GM19467 (cell line): Measurements from ENCODE around the gene TMEM178B.
"Not testable (repeated sequence)": the region's sequence is repeated elsewhere in the genome, so short reads cannot be mapped to it uniquely, and the experiment has no call there.

Experiments
- ATAC-seq: cut with Tn5 transposase; IDR thresholded peaks from one replicate; pipeline ENCODE4 v1.9.1; 2021; ENCODE audit warnings: mild to moderate bottlenecking, moderate library complexity; ENCODE audit not compliant: unreplicated experiment

Gene TMEM178B

DNA sequence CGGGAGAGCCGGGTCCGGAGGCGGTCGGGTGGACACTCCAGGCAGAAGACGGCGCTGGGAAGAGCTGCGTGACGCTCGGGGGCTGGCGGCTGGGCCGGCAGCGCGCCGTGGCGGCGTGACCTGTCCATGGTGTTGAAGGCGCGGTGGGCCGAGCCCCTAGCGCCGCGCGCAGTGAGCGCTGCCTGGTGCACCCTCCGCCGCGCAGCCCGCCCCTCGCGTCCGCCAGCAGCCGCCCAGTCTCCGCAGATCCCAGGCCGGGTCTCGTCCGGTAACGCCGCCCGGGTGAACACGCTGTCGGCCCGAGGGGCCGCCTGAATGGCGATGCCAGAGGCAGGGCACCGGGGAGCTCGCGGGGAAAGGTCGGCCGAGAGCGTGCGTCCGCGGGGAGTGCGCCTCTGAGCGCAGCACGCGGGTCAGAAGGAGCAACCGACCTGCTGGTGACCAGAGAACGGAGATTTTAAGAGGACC is 657 bp upstream of the TMEM178B start:
- no peak for ATAC-seq

DNA sequence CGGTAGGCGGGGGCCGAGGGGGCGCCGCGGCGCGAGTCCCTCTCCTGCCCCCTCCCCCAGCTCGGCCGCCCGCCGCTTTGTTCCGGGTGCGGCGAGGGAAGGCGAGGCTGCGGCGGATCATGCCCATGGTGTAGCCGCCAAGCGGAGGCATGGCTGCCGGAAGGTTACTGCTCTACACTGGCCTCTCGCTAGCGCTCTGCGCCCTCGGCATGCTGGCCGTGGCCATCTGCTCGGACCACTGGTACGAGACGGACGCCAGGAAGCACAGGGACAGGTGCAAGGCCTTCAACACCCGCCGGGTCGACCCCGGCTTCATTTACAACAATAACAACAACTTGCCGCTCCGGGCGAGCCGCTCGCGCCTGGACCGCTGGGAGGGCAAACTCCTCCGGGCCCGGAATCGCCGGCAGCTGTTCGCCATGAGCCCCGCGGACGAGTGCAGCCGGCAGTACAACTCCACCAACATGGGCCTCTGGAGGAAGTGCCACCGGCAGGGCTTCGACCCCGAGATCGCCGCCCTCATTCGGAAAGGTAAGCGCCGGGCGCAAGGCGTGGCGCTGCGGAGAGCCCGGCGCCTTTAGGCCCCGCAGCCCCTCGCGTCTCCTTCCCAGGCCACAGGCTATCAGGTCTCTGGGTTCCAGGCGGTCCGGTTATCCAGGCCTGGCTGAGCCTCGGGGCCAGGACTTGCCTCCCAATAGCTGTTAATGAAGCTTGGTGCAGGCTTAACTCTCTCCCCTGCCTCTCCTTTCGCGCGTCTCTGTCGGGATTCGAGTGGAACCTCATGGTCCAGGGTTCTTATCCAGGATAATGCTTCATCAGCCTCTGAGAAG is 513 bp downstream of the TMEM178B start:
- ATAC-seq: no peak

- ATAC-seq: no peak
These were observed 1.1 kb downstream of the TMEM178B start for GRCh38 chr7:141074997-141075396.

DNA sequence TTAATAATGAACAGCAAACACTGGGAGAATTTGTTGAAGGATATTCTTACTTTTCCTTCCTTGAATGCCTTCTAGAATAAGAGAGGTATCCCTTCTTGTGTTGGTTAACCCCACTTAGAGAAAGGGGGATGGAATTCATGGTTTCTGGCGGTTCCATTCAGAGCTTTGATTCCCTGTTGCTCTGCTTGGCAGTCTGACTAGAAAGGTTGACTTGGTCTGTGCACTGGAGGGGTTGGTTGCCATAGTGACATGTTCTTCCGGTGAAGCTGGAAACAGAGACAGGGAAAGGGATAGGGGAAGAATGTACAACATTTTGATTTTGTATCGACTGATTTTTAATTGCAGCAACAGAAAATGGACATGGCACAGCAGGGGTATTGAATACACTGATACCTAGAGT is 2.5 kb downstream of the TMEM178B start:
- ATAC-seq: no peak

DNA sequence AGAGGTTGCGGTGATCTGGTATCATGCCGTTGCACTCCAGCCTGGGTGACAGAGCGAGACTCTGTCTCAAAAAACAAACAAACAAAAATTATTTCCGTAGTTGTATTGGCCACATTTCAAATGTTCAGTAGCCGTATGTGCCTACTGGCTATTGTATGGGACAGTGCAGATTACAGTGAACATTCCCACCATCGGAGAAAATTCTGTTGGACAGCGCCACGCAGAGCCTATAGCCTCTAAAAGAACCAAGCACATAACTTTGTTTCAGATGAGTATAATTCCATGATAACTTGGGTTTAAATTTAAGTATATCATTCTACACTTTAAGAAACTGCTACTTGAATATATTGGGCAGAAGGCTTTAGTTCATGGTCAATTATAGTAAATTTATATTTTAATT is 5.4 kb downstream of the TMEM178B start:
- no peak for ATAC-seq

GRCh38 chr7:141089490-141089889 is 15.6 kb downstream of the TMEM178B start:
- ATAC-seq: not testable (repeated sequence)

- ATAC-seq: no peak
These were observed 20.6 kb downstream of the TMEM178B start for GRCh38 chr7:141094336-141095070.

DNA sequence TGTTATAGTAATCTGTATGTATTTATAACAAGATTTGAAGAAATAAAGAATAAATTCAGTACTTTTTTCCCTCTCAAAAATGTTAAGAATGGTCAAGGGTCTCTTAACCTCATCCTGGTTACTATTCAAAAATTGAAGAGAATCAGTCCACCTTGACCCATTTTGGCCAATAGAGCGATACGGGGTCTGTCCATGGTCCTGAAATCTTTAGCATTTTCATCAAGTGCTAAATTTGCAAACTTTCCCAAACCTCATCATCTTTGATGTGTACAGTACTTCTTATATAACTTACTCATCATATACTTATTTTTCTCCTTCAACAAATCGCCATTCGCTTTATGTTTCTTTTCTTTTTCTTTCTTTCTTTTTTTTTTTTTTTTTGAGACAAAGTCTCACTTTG is 23.6 kb downstream of the TMEM178B start:
- no peak for ATAC-seq

DNA sequence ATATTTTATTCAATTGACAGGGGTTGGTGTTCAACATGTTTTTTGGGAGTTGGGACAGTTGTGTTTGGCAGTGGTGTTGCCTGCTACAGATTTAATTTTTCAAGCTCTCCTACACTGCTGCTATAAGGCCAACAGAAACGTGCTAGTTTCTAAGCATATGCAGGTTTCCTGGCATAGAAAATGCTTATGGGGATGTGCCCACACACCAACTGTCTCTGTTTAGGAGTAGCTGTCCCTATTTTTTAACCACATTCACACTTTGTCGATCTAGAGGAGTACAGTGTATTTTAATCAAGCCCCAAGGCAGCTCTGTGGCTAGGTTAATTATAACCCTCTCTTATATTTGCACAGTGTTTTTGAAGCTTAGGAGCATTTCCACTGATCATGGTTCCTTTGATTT is 28.6 kb downstream of the TMEM178B start:
- ATAC-seq: no peak

DNA sequence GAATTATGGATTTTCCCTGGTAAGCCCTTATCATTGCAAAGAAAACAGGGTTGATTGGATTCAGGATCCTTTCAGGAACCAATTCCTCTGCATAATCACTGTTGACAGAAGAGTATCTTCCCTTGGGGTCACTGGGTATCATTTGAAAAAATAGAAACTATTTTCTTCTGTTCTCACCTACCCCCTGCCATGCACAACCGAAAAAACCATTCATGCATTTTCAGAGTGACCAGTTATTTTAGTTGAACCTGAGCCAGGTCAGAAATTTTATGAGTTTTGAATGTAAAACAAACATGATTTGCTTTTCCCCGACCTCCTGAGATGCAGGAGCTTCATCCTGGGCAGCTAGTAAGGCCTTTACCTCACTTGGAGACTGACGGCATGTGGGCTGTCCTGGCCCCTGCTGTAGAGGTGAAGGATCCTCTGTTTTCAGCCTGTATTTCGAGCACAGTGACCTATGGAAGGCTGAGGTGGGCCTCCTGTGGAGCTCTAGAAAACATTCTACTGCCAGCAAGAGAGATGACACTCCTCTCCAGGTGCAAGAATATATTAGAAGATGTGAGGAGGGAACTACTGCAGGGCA is 30.1 kb downstream of the TMEM178B start:
- ATAC-seq: no peak

DNA sequence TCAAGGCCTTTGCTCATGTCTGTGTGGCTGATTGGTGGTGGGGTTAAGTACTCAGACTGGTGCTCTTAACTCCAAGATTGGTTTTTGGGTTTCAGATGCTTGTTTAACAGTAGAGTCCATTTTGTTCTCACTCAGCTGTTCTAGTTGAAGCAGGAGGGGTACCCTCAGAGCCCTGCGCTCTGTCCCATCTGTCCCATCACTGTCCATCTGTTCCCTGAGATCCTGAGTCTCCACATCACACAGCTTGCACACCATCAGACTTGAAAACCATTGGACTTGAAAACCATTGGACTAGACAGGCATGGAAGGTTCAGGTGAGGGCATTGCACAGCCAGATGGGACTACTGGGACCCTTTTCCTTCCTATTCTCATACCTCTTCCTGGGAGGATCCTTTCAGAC is 39.3 kb downstream of the TMEM178B start:
- no peak for ATAC-seq

GRCh38 chr7:141114029-141114664 is 40.3 kb downstream of the TMEM178B start:
- ATAC-seq: no peak

DNA sequence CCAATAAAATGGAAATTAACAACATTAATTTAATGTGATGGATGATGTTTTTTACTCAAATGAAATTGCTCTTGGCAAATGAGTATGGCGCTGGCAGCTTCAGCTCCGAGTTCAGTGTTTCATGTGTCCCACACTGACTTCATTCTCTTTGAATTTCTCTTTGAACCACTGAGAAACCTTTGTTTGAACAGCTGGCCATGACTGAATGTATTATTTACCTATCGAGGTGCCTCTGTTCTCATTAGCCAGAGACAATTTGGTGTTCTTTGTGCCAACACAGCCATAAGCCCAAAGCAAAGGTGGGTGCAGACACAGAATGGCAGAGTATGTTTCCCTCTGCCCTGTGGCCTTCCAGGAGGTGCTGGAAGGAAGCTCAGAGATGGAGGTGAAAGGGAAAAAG is 42.1 kb downstream of the TMEM178B start:
- no peak for ATAC-seq

- not testable (repeated sequence) for ATAC-seq
These were observed 42.8 kb downstream of the TMEM178B start for GRCh38 chr7:141116661-141117060.

- ATAC-seq: no peak
These were observed 44.9 kb downstream of the TMEM178B start for GRCh38 chr7:141118767-141119166.

GRCh38 chr7:141119187-141119586 is 45.3 kb downstream of the TMEM178B start:
- ATAC-seq: no peak

DNA sequence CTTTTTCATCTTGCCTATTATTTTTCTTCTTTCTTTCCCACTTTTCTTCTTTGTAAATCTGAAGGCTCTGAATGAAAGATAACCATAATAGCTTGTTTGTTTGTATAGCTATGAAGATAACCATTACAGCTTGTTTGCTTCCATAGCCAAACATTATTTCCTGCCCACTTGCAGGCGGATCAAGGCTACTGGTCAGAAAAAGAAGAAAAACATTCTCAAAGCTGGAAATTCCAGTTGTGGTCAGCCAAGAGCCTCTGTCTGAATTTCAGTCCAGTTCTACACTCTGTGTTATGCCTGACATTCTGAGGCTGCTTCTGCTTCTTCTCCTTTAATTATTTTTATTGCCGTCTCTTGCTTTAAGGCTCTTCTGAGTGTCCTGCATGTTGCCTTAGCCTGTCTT is 48.9 kb downstream of the TMEM178B start:
- no peak for ATAC-seq

- ATAC-seq: no peak
These were observed 49.7 kb downstream of the TMEM178B start for GRCh38 chr7:141123522-141123921.

DNA sequence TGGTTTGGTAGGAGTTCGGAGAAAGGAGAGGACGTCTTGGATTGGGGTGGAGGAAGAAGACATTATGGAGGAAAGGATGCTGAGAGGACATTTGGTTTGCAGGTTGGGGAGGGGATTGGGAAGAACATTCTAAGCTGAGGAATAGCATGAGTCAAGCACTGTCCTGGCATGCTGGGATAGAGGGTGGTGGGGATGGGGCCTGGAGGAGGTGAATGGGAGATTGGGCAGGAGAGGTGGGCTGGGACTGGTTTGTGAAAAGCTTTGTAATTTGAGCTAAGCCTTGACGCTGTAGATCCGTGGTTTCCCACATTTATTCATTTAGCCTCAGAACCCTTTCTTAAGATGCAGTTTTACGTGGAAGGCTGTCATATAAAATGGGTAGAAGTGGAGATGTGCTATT is 52.2 kb downstream of the TMEM178B start:
- ATAC-seq: no peak

DNA sequence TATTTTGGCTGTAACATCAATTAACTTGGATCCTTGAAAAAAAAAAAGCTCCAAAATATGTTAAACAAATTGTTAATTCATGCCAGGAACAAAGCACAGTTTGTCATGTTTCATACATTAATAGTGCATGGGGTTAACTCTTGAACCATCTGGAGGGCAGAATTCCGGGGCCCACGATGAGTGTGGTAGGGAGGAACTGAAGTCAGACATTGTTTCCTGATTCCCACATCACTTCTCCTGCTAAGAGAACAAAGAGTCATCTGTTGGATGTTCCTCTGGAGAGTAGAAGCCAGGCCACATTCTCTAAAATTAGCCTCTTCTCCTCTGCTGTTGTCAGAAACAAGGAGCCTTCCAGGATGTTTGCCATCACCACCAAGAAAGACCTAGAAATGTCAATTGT is 54.6 kb downstream of the TMEM178B start:
- no peak for ATAC-seq

DNA sequence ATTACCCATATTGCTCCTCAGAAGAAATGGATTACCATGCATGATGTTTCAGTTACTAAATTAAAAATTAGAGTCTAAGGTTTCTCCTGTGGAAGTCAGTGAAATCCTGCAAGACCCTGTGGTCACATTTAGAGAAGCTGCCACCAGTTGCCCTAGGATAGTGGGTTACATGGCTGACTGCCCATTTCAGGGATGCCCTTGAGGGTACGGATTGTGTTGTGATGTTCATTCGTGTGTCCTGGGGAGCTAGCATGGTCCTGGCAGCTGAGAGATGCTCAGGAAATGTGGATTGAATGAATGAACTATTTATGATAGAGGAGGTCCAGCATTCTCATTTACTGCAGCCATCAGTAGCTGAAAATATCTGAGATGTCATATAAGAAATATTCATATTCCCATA is 55.1 kb downstream of the TMEM178B start:
- no peak for ATAC-seq
